ENCODE measurements around the gene AVP.
"Not testable (repeated sequence)": the region's sequence is repeated elsewhere in the genome, so short reads cannot be mapped to it uniquely, and the experiment has no call there.

AVP gene

GRCh38 chr20:3082955-3083952 is 1.3 kb downstream of the AVP start:
- DNase-seq = no peak

GRCh38 chr20:3082306-3082951 is 2.1 kb downstream of the AVP start:
- no peak for DNase-seq

GRCh38 chr20:3081641-3082040 is 2.9 kb downstream of the AVP start:
- no peak for DNase-seq

- no peak for DNase-seq
Observed at GRCh38 chr20:3080939-3081388, 3.6 kb downstream of the AVP start.

GRCh38 chr20:3077618-3078134 is 6.8 kb downstream of the AVP start:
- no peak for DNase-seq

GRCh38 chr20:3075315-3075714 is 9.2 kb downstream of the AVP start:
- DNase-seq = not testable (repeated sequence)

- no peak for DNase-seq
Observed at GRCh38 chr20:3074812-3075211, 9.7 kb downstream of the AVP start.

GRCh38 chr20:3073251-3073643 is 11.3 kb downstream of the AVP start:
- not testable (repeated sequence) for DNase-seq

GRCh38 chr20:3072530-3073250 is 11.8 kb downstream of the AVP start:
- no peak for DNase-seq

GRCh38 chr20:3071610-3072529 is 12.7 kb downstream of the AVP start, which contains the start of gene OXT:
Gene OXT (plus strand): TSS chr20:3071620. CDS start chr20:3071656, 36 bp downstream.
- DNase-seq = no peak

- DNase-seq = no peak
Observed at GRCh38 chr20:3071266-3071609, 13.3 kb downstream of the AVP start.

- DNase-seq = no peak
Observed at GRCh38 chr20:3070725-3071124, 13.8 kb downstream of the AVP start.

GRCh38 chr20:3068986-3069900 is 15.3 kb downstream of the AVP start:
- DNase-seq = peak; percentile 28

GRCh38 chr20:3068075-3068474 is 16.4 kb downstream of the AVP start:
- DNase-seq = no peak

GRCh38 chr20:3067139-3068014 is 17.1 kb downstream of the AVP start:
- DNase-seq = no peak

- DNase-seq = not testable (repeated sequence)
Observed at GRCh38 chr20:3064119-3064518, 20.4 kb downstream of the AVP start.

GRCh38 chr20:3059489-3059888 is 25.0 kb downstream of the AVP start:
- no peak for DNase-seq

- DNase-seq = no peak
Observed at GRCh38 chr20:3051385-3052019, 33.0 kb downstream of the AVP start.

All from NCI-H774 (cell line).